ENCODE results near the gene PIGW. TPM values are rescaled to one million over a fixed set of nuclear protein-coding genes. Genes with fewer than 3 reads are reported as not detected.

The PIGW gene
- total and polyA plus RNA-seq, 9 of the 15 experiments (the other 6 are each of a cell fraction or from before 2014, with no cell fraction given), result 9.5 to 33.9 (median 21.2) TPM

GRCh38 chr17:36500745-36501225 lies 34.0 kb upstream of the PIGW start:
- no TSS peak for BruUV-seq (replicated peaks)
- POLR2A ChIA-PET, result interaction anchor here (2.9 kb wide), 1 partner anchor 9 kb away, joined by 18 read pairs; no protein-coding TSS in a partner anchor
- intact Hi-C loops (cut with micrococcal nuclease), result no loop called here
- no peaks in the 10 kb centered on the region for H3K9me1 ChIP-seq (ENCODE audit: control insufficient read depth, insufficient read depth, low read length)
- no peak overlapping the region for H3K4me2 ChIP-seq (ENCODE audit: insufficient read depth, low read length)
- H4K20me1 ChIP-seq (replicated peaks; ENCODE audit: control insufficient read depth, insufficient read depth, low read length), result 0 out of 2 replicates have a peak, but pooled peaks cover 4% of the 10 kb centered on the region
- ATAC-seq (no peak), DNase-seq (ENCODE audit: extremely low read depth in 1 of 4, low spot score in 3 of 4) (peak in 1 of 4 experiments; percentile 11), FAIRE-seq (no peak)
- CTCF ChIA-PET (ENCODE audit: low intra/inter-chr PET ratio), result no interaction called here
- no peak overlapping the region for H2AFZ ChIP-seq (ENCODE audit: low read depth, low read length)
- in situ Hi-C loops (cut with MboI), result no loop called here
- no peak overlapping the region; the same call in 2 of the 3 replicates for H3K27ac ChIP-seq (ENCODE audit: extremely low read depth, low read depth, low read length)
- H3K79me2 ChIP-seq (ENCODE audit: control insufficient read depth, insufficient read depth, low read length), result no peaks in the 10 kb centered on the region
- no peak overlapping the region for H3K4me3 ChIP-seq
- peaks cover 0 to 3% of the 10 kb centered on the region in 2 experiments; a peak in 2 of 5 replicates for H3K4me1 ChIP-seq (replicated peaks in 1 of 2; ENCODE audit: control insufficient read depth in 2 of 2, insufficient read depth in 2 of 2, low read length in 2 of 2)
- peaks cover 95% of the 10 kb centered on the region for H3K36me3 ChIP-seq (ENCODE audit: control insufficient read depth, insufficient read depth, low read length)
- no peaks in the 10 kb centered on the region for H3K27me3 ChIP-seq (ENCODE audit: control insufficient read depth in 2 of 2, insufficient read depth in 2 of 2, low read length in 2 of 2)
- H3K9me3 ChIP-seq (replicated peaks; ENCODE audit: control insufficient read depth, insufficient read depth, low read depth, low read length), result no peaks in the 10 kb centered on the region
- TF ChIP-seq MCM7 (IDR thresholded peaks at IDR 0.05), result no peak
- WGBS (ENCODE audit: insufficient coverage, low coverage, missing lambda C conversion rate), result 93% methylated on average over 15 of the region's 15 CpGs
- H3K9ac ChIP-seq (ENCODE audit: insufficient read depth in 1 of 2, low read depth in 2 of 2, low read length in 2 of 2), result 0 out of 4 replicates have a peak overlapping the region, but pooled peaks of 1 of the 2 experiments have one; percentile 35

- no peak overlapping the region for H3K27ac ChIP-seq (ENCODE audit: extremely low read depth, low read depth, low read length)
- H3K4me2 ChIP-seq (ENCODE audit: insufficient read depth, low read length), result no peak overlapping the region
- no peak overlapping the region for H3K4me3 ChIP-seq
- ATAC-seq (no peak), DNase-seq (ENCODE audit: extremely low read depth in 1 of 4, low spot score in 3 of 4) (peak in 1 of 4 experiments; percentile 10), FAIRE-seq (no peak)
- no peaks in the 10 kb centered on the region for H3K9me1 ChIP-seq (ENCODE audit: control insufficient read depth, insufficient read depth, low read length)
- H4K20me1 ChIP-seq (replicated peaks; ENCODE audit: control insufficient read depth, insufficient read depth, low read length), result 0 out of 2 replicates have a peak, but pooled peaks cover 4% of the 10 kb centered on the region
- BruUV-seq (replicated peaks), result no TSS peak
- CTCF ChIA-PET (ENCODE audit: low intra/inter-chr PET ratio), result no interaction called here
- H3K79me2 ChIP-seq (ENCODE audit: control insufficient read depth, insufficient read depth, low read length), result no peaks in the 10 kb centered on the region
- no peak overlapping the region for H2AFZ ChIP-seq (ENCODE audit: low read depth, low read length)
- no peaks in the 10 kb centered on the region for H3K27me3 ChIP-seq (ENCODE audit: control insufficient read depth in 2 of 2, insufficient read depth in 2 of 2, low read length in 2 of 2)
- H3K36me3 ChIP-seq (ENCODE audit: control insufficient read depth, insufficient read depth, low read length), result peaks cover 95% of the 10 kb centered on the region
- POLR2A ChIA-PET, result interaction anchor here (2.9 kb wide), 1 partner anchor 10 kb away, joined by 18 read pairs; no protein-coding TSS in a partner anchor
- H3K9ac ChIP-seq (ENCODE audit: insufficient read depth in 1 of 2, low read depth in 2 of 2, low read length in 2 of 2), result no peak overlapping the region
- WGBS (ENCODE audit: insufficient coverage, low coverage, missing lambda C conversion rate), result 100% methylated on average over 3 of the region's 3 CpGs
- intact Hi-C loops (cut with micrococcal nuclease), result no loop called here
- H3K4me1 ChIP-seq (replicated peaks in 1 of 2; ENCODE audit: control insufficient read depth in 2 of 2, insufficient read depth in 2 of 2, low read length in 2 of 2), result 0 out of 5 replicates have a peak, but pooled peaks cover 0 to 3% of the 10 kb centered on the region in 2 experiments
- H3K9me3 ChIP-seq (replicated peaks; ENCODE audit: control insufficient read depth, insufficient read depth, low read depth, low read length), result no peaks in the 10 kb centered on the region
- in situ Hi-C loops (cut with MboI), result no loop called here
- TF ChIP-seq ZKSCAN3 (CRISPR knock-in tag; IDR thresholded peaks at IDR 0.05) (no peak), COPS2 (conservative IDR thresholded peaks at IDR 0.05) (no peak), ZC3H4 (CRISPR knock-in tag; IDR thresholded peaks at IDR 0.05; ENCODE audit: borderline replicate concordance) (no peak), PPARD (CRISPR knock-in tag; IDR thresholded peaks at IDR 0.05) (no peak), SRSF3 (IDR thresholded peaks at IDR 0.05; ENCODE audit: insufficient read depth, low read length) (no peak), ZNF143 (CRISPR knock-in tag; IDR thresholded peaks at IDR 0.05) (no peak), GATA2 (CRISPR knock-in tag; IDR thresholded peaks at IDR 0.05) (no peak), RUNX1 (IDR thresholded peaks at IDR 0.05; ENCODE audit: low read depth) (no peak), AFF4 (CRISPR knock-in tag; IDR thresholded peaks at IDR 0.05) (no peak), CREB3L1 (IDR thresholded peaks at IDR 0.05; ENCODE audit: borderline replicate concordance, low read depth) (no peak)
Measured at GRCh38 chr17:36501351-36501750, 33.4 kb upstream of the PIGW start.
